Left cardiac atrium (tissue), 4 donors: ENCODE results near the gene ARHGEF18. TPM values are rescaled to one million over a fixed set of nuclear protein-coding genes. Genes with fewer than 3 reads are reported as not detected.
"Not testable (repeated sequence)": the region's sequence is repeated elsewhere in the genome, so short reads cannot be mapped to it uniquely, and the experiment has no call there.

ENCODE experiments used
- ATAC-seq, 2 donors: fragments of 200-7000 bp; cut with Tn5 transposase; one replicate each; pipeline ENCODE4 v1.9.1; 2020; ENCODE audit warnings: mild to moderate bottlenecking in 2 of 2, moderate library complexity in 2 of 2
- DNase-seq: peaks from one replicate; pipeline ENCODE4 v3.0.0-alpha.2; 2020
- intact Hi-C, 2 donors: fragments of 100-400 bp; cut with DNase I; formaldehyde crosslinking; loops; one replicate each; pipeline versions ENCODE4 v1.14.1 to v1.15.1; 2022 to 2023
- total RNA-seq, 2 donors: library from RNA; stranded (reverse); fragmentation: NEBNext Ultra II Directional; extraction: Animal tissue kit (Norgen Biotek cat#: 25700); gene quantifications; one replicate each; pipeline ENCODE4 v1.2.1, GENCODE V29; 2021
- donor health status: DM: no; HTN: yes; CAD: no.
- donor health status: DM: no; HTN: yes; CAD: no; lungs with severe emphysema.
- donor health status: DM: yes; HTN: yes; CAD: no.
- donor health status: Dilated cardiomyopathy.

ARHGEF18 gene
- total RNA-seq, 2 donors from 2014 or later: 9.9 to 11.7 TPM

GRCh38 chr19:7340959-7341837 lies 7.5 kb upstream of the ARHGEF18 start:
- intact Hi-C loops: loop anchor here (2.0 to 5.0 kb wide), 2 partner anchors 194 to 238 kb away; no protein-coding TSS in a partner anchor
- ATAC-seq (peak; percentile 61 to 73), DNase-seq (peak; percentile 78)

GRCh38 chr19:7342143-7342542 lies 6.6 kb upstream of the ARHGEF18 start:
- ATAC-seq: no peak
- intact Hi-C loops: loop anchor here in 1 of 2 donors (5.0 kb wide), 1 partner anchor 195 kb away; no protein-coding TSS in a partner anchor

GRCh38 chr19:7346488-7346971 lies 2.2 kb upstream of the ARHGEF18 start:
- ATAC-seq (no peak), DNase-seq (no peak)
- intact Hi-C loops: no loop called here

More at GRCh38 chr19:7342143-7342542, 6.6 kb upstream of the ARHGEF18 start:
- no peak for DNase-seq

GRCh38 chr19:7346997-7347396 lies 1.7 kb upstream of the ARHGEF18 start:
- ATAC-seq: not testable (repeated sequence)

GRCh38 chr19:7349231-7349591 lies 474 bp downstream of the ARHGEF18 start:
- DNase-seq: no peak

More at GRCh38 chr19:7346997-7347396, 1.7 kb upstream of the ARHGEF18 start:
- DNase-seq, intact Hi-C loops: not testable (repeated sequence)

GRCh38 chr19:7349961-7350711 lies 1.4 kb downstream of the ARHGEF18 start:
- intact Hi-C loops: loop anchor here (10.0 kb wide), 3 partner anchors 325 to 445 kb away; partner anchors contain the start of genes MCEMP1 (in 1 of the 2) and TRAPPC5 (in 1 of the 2)
- no peak for DNase-seq
- no peak for ATAC-seq

More at GRCh38 chr19:7349231-7349591, 474 bp downstream of the ARHGEF18 start:
- intact Hi-C loops: no loop called here
- ATAC-seq: no peak

- DNase-seq (no peak), ATAC-seq (no peak)
- intact Hi-C loops: loop anchor here (10.0 kb wide), 3 partner anchors 323 to 443 kb away; partner anchors contain the start of genes MCEMP1 (in 1 of the 2) and TRAPPC5 (in 1 of the 2)
Measured at GRCh38 chr19:7351861-7352260, 3.1 kb downstream of the ARHGEF18 start.

GRCh38 chr19:7355151-7355820 lies 6.5 kb downstream of the ARHGEF18 start:
- DNase-seq: no peak
- ATAC-seq: no peak
- intact Hi-C loops: loop anchor here (5.0 to 10.0 kb wide), 4 partner anchors 320 to 447 kb away; partner anchors contain the start of genes MCEMP1 (in 1 of the 2) and TRAPPC5 (in 1 of the 2)

- DNase-seq: no peak
- intact Hi-C loops: loop anchor here (5.0 to 10.0 kb wide), 4 partner anchors 319 to 446 kb away; partner anchors contain the start of genes MCEMP1 (in 1 of the 2) and TRAPPC5 (in 1 of the 2)
- no peak for ATAC-seq
Measured at GRCh38 chr19:7355871-7356270, 7.1 kb downstream of the ARHGEF18 start.

- intact Hi-C loops: loop anchor here (5.0 to 10.0 kb wide), 4 partner anchors 318 to 445 kb away; partner anchors contain the start of genes MCEMP1 (in 1 of the 2) and TRAPPC5 (in 1 of the 2)
Measured at GRCh38 chr19:7356899-7357627, 8.3 kb downstream of the ARHGEF18 start.

GRCh38 chr19:7358102-7358597 lies 9.4 kb downstream of the ARHGEF18 start:
- intact Hi-C loops: loop anchor here (5.0 to 10.0 kb wide), 4 partner anchors 317 to 444 kb away; partner anchors contain the start of genes MCEMP1 (in 1 of the 2) and TRAPPC5 (in 1 of the 2)
- ATAC-seq (no peak), DNase-seq (no peak)

More at GRCh38 chr19:7356899-7357627, 8.3 kb downstream of the ARHGEF18 start:
- DNase-seq (no peak), ATAC-seq (no peak)

GRCh38 chr19:7360393-7360984 lies 11.8 kb downstream of the ARHGEF18 start:
- intact Hi-C loops: no loop called here
- DNase-seq (no peak), ATAC-seq (no peak)

GRCh38 chr19:7363225-7363624 lies 14.5 kb downstream of the ARHGEF18 start:
- ATAC-seq (no peak), DNase-seq (no peak)
- intact Hi-C loops: no loop called here

- DNase-seq (no peak), ATAC-seq (no peak)
- intact Hi-C loops: no loop called here
Measured at GRCh38 chr19:7366701-7367420, 18.1 kb downstream of the ARHGEF18 start.

- ATAC-seq: no peak
- intact Hi-C loops: no loop called here
- no peak for DNase-seq
Measured at GRCh38 chr19:7368456-7368855, 19.7 kb downstream of the ARHGEF18 start.

GRCh38 chr19:7368866-7369265 lies 20.1 kb downstream of the ARHGEF18 start:
- intact Hi-C loops, DNase-seq: not testable (repeated sequence)
- peak in 1 of 2 donors; percentile 23 for ATAC-seq
